Stimulated activated CD8-positive, alpha-beta memory T cell treated with anti-CD3 and anti-CD28 coated beads, Interleukin-4, amount 100 ng/mL, for 24 hours (primary cell): ENCODE results near the gene PRORP.
A peak's percentile ranks its signal among the peaks of the same experiment; 100 is the strongest.
"Not testable (repeated sequence)": the region's sequence is repeated elsewhere in the genome, so short reads cannot be mapped to it uniquely, and the experiment has no call there.

Experiments
- DNase-seq: peaks from one replicate; pipeline ENCODE4 v3.0.0-alpha.2; 2020; ENCODE audit warnings: low read depth

Gene PRORP

DNA sequence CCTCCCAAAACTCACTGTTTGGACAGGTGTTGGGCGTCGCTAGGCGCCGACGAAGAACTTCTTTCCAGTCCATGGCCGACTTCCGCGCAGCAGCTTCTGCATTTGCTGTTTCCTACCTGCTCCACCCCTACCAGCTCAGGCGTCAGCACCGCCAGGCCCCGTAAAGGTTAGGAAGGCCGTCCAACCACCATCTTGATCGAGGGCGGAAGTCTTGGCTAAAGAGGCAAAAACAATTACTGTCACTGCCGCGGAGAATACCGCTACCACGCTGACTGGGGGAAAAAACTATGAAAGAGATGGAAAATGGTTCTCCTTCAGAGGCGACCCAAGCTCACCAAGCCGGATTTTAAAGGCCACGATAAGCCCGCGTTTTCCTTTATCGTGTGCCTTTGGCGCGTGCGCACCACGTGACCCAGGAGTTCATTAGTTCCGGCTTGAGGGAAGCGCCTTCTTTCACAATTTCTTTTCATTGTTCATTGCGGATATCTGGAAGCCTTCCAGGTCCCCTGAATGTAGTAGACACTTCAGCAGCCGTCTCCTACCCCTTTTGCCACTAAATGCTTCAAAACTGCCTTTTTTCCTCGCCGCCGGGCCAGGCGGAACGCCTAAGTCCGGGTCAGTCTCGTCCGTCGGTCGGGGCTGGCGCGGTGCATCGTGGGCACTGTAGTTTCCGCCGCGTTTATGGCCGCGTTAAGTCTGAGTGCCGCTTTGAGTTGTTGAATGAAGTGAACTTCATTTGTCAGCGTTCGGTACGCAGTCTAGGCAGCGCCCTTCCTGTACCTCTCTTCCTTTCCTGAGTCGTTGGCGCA, at the start of gene PRORP, which contains the start of gene PPP2R3C:
Gene PRORP (plus strand): TSS at position 666 of the 809 bp plus-strand sequence. CDS start 694 bp downstream, outside the sequence.
Gene PPP2R3C (minus strand): TSS at position 104 of the 809 bp plus-strand sequence. CDS start 31 bp downstream, at position 73.
- DNase-seq = peak; percentile 75

DNA sequence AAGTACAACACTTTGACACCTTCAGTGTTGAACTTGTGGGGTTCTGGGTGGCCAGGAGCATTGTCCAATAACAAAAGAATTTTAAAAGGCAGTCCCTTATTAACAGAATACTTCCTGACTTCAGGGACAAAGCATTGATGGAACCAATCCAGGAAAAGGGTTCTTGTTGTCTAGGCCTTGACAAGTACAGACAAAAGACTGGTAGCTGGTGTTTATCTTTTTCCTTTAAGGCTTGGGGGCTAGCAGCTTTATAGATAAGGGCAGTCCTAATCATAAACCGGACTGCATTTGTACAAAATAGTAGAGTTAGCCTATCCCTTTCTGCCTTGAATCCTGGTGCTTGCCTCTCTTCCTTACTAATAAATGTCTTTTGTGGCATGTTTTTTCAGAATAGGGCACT, 48.9 kb upstream of the PRORP start:
- DNase-seq = no peak

DNA sequence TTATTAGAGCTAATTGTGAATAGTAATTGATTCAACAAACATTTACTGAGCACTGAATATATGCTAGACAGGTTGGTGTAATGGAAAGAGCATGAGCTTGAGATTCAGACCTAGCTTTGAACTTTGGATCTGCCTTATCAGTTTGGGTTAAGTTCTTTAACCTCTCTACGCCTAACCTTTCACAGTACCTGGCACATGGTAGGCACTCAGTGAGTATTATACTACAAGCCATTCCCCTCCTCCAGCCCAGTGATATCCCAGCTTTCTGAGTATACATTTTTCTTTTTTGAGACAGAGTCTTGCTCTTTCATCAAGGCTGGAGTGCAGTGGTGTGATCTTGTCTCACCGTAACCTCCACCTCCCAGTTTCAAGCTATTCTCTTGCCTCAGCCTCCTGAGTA, 44.3 kb upstream of the PRORP start:
- no peak for DNase-seq

DNA sequence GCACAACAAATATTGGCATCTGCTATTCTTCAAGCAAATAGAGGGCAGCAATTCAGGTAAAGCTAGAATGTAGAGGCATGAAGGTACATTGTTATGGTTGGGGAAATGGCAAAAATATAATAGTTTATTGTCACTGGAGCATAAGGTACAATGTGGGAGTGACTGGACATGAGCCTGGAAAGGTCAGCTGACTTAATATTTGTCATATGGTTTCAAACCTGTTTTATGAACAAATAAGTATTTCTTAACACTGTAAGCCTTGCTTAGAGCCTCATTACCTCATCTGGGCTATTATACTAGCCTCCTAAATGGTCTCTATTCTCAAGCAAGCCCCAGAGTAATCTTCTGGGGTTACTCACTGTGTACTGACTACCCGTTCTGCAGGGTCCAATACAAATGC, 42.6 kb upstream of the PRORP start:
- no peak for DNase-seq

DNA sequence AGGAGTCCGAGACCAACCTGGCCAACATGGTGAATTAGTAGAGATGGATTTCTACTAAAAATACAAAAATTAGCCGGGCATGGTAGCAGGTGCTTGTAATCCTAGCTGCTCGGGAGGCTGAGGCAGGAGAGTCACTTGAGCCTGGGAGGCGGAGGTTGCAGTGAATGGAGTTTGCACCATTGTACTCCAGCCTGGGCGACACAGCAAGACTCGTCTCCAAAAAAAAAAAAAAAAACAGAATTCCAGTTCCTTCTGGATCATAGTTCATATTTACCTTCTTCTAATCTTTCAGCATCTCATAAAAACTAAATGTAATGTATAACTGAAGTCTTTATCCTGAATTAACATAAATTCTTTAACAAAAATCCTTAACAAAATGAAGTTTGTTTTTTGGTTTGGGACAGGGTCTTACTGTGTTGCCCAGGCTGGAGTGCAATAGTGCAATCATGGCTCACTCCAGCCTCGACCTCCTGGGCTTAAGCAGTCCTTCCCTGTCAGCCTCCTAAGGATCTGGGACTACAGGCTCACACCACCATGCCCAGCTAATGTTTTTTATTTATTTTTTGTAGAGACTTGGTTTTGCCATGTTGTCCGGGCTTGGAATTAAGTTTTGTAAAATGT, 38.7 kb upstream of the PRORP start:
- no peak for DNase-seq

DNA sequence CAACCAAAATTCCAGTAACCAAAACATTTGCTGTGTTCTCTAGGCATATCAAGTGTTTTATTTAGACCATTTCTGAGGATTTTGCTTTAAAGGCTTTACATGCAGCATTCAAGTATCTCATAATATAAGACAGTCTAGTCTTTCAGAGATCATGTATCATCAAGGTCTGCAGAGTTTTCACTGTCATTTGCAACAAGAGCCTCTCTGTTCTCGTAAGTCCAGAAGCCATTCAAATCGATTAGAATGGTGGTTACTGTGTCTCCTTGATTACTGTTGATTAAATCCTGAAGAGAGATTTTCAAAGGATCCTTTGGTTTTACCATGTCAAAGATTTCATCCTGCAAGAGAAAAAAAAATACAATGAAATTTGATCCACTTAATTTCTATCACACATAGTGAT, 36.9 kb upstream of the PRORP start:
- DNase-seq = no peak

DNA sequence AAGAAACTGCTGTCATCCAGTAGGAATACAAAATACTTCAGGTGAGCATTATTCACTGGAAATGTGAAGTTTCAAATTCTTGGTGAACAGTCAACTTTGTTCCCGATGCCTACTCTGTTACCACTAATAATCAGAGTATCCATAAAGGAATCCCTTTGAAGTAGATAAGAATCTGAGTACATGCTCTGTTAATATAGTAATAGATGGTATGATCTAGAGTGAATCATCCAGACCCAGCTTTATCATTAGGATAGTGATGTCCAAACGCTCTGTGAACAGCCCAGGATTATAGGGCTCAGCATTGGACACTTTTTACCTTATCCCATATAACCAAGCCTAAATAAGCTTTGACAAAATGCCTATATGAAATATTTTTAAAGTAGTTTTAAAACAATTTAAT, 33.8 kb upstream of the PRORP start:
- DNase-seq = no peak

DNA sequence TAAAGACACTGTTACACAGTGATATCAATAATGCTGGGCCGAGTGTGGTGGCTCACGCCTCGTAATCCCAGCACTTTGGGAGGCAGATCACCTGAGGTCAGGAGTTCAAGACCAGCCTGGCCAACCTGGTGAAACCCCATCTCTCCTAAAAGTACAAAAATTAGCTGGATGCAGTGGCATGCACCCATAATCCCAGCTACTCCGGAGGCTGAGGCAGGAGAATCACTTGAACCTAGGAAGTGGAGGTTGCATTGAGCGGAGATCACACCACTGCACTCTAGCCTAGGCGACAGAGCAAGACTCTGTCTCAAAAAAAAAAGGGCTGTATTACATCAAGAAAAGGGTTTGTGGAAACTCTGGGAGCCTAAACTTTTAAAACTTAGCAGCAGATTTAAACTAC, 27.7 kb upstream of the PRORP start:
- not testable (repeated sequence) for DNase-seq

DNA sequence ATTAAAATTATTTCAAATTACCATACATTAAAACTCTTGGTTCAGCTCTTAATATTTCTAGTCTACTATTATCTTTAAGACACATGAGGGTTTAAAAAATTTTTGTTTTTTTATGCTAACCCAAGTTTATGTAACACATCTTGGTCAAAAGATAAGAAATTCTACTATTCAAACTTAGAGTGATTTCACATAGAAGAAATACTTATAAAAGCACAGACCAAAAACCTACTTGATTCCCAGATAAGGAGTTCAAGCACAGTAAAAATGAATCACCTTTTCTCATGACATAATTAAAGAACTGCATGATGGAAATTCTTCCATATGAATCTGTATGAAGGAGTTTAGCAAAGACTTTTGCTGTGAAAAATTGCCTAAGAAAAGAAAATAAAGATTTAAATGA, 14.5 kb upstream of the PRORP start:
- no peak for DNase-seq

DNA sequence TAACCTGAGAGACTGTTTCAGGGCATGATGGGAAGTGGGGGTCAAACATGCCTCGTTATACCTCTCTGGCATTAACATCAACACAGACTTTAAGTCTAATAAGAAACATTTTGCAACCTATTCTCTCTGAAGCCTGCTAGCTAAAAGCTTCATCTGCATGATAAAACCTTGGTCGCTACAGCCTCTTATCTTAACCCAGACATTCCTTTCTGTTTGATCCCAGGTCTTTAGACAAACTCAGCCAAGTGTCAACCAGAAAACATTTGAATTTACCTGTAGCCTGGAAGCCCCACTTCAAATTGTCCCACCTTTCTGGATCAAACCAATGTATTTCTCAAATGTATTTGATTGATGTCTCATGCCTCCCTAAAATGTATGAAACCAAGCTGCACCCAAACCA, 9.7 kb upstream of the PRORP start:
- DNase-seq = no peak

DNA sequence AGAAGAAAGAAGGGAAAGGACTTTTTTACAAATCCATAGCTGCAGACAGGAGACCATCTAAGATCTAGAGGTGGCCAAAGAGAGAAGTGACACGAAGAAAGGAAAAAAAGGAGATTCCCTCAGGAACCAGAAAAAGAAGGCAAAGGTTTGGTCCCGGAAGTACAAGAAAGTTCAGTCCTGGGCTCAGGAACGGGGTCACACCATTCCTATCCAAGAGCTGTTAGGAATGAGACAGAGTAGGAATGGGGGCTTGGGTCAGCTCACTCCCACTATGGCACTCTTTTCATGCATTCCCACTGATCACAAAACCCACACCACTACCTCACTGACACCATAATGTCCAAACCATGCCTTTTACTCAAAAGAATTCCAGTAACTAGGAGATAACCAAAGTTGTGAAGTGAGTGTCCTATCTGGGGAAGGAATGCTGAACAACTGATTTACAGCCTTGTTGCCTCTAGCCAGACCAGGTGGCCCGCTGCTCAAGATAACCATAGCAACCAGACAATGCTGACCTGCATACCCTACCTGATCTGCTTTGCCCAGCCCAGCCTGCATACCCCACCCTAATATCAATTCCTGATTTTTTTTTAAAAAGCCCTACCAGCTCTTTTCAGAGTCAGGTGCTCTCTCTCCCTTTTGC, 8.9 kb upstream of the PRORP start:
- no peak for DNase-seq

DNA sequence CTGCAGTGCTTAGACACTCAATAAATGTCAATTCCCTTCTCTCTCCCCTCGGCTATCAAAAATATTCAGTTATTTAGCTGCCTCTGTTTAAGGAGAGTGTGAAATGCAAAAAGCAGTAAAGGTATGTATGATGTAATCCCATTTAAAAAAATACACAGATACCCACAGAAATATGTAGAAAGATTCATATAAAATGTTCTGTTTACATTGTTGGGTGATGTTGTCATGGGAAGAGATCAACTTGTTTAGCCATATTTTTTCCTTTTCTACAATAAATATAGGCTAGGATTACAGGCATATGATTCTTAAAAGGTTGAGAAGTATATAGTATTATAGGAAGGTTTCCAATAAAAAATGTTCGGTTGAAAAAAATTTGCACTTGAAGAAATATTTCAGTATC, 8.3 kb upstream of the PRORP start:
- no peak for DNase-seq

DNA sequence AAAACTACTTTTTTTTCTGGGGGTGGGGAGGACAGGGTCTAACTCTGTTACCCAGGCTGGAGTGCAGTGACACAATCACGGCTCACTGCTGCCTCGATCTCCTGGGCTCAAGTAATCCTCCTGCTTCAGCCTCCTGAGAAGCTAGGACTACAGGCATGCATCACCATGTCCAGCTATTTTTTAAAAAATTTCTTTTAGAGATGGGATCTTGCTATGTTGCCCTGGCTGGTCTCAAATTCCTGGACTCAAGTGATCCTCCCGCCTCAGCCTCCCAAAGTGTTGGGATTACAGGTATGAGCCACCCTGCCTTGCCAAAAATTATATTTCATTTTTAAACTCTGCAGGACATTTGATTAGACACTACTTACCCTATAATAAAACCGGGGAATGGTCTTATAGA, 6.1 kb upstream of the PRORP start:
- DNase-seq = no peak

DNA sequence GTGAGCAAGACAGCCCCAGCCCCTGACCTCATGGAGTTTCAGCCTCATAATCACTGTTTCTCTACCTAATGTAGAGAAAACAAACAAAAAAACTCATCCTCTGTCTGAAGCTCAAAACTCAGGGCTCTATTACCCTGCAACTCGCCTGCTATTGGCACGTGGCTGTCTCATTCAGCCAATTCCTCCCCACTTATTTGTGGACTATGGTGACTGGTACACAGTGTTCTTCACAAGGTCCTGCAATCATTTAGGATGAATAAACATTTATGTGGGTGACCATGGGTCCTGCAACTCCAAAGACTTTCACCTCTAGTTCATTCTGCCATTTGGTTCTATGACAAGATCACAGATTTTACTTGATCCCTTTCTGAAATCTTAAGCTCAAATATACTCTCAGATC, 5.2 kb upstream of the PRORP start:
- DNase-seq = no peak

DNA sequence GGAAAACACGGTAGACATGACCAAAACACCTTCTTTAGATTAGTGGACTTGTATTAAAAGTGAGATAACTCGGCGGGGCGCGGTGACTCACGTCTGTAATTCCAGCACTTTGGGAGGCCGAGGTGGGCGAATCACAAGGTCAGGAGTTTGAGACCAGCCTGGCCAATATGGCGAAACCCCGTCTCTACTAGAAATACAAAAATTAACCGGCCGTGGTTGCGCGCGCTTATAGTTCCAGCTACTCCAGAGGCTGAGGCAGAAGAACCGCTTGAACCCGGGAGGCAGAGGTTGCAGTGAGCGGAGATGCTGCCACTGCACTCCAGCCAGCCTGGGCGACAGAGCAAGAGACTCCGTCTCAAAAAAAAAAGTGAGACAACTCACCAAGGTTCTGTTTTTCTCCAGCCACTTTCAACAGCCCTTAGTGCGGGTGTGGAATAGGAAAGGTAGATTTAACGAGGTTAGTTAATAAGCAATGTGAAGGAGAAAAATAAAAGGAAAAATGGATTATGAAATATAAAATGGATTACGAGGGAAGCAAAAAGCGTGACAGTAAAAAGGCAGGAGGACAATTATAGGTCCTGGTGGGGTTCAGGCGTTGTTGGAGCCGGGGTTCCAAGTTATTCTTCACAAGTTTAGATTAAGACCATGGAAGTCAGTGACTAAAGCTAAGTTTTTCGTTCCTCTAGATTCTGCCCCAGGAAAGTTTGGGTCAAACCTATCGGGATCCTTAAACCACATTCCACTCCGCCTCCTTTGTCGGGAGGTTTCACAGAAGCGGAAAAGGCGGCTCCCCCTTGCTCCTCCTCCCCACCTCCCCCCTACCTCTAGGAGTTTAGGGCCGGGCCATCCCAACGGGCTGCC, 1.1 kb upstream of the PRORP start:
- DNase-seq = no peak

DNA sequence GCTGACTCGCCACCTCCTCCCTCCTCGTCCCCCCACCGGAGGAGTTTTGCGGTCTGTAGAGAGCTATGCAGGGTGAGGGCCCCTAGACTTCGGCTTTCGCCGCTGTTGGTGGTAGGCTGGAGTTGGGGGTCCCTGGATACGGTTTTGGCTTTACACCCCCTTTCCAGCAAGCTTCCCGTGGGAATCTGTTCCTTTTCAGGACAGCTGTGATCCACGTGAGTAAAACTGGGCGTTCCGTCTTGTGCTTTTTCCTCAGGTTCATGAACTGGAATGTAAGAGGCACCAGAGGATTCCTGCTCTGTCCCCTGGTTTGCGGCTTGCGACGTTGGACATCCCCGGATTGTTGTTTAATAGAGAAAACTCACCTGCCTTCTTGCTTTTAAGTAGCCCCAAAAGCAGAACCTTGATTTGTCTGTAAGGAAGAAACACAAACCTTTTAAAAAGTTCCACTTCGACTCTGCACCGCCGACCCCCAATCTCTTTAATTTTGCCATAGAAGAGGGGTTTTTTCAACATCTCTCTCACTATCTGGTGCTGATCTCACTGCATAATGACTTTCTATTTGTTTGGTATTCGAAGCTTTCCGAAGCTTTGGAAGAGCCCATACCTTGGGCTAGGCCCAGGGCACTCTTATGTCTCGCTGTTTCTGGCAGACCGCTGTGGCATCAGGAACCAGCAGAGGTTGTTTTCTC, 490 bp downstream of the PRORP start:
- no peak for DNase-seq

DNA sequence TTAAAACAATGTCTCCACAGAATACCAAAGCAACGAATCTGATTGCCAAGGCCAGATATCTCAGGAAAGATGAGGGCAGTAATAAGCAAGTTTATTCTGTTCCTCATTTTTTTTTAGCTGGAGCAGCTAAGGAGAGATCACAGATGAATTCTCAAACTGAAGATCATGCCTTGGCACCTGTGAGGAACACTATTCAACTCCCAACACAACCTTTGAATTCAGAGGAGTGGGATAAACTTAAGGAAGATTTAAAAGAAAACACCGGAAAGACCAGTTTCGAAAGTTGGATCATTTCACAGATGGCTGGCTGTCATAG, 994 bp downstream of the PRORP start:
- no peak for DNase-seq

DNA sequence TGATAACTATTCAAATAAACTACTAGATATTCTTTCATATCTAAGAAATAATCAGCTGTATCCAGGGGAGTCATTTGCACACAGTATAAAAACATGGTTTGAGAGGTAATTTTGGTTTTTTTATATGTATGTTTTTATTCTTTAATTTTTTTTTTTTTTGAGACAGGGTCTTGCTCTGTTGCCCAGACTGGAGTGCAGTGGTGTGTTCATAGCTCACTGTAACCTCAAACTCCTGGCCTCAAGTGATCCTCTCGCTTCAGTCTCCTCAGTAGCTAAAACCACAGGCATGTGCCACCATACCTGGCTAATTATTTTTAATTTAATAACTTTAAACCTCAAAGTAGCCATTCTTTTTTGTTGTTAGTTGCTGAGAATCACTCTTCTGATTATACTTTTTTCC, 1.8 kb downstream of the PRORP start:
- DNase-seq = no peak

DNA sequence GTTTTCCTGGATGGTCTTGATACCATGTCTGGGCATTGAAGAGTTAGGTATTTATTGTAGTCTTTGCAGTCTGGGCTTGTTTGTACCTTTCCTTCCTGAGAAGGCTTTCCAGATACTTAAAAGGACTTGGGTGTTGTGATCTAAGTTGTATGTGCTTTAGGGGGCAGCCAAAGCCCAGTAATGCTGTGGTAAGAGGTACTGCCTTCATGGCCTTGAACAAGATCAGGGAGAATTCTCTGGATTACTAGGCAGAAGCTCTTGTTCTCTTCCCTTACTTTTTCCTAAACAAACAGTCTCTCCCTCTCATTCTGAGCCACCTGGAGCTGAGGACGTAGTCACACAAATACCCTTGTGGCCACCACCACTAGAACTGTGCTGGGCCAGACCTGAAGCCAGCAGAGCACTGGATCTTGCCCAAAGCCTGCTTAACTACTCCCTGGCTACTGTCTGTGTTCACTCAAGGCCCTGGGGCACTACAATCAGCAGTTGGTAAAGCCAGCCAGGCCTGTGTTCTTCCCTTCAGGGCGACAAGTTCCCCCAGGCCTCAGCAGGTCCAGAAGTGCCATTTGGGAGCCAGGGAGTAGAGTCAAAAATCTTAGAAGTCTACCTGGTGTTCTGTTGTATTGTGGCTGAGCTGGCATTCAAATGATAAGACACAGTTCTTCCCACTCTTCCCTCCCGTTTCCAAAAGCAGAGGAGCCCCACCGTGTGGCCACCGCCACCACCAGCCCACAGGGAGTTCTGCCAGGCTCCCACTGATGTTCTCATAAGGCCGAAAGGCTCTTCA, 11.4 kb downstream of the PRORP start:
- no peak for DNase-seq

DNA sequence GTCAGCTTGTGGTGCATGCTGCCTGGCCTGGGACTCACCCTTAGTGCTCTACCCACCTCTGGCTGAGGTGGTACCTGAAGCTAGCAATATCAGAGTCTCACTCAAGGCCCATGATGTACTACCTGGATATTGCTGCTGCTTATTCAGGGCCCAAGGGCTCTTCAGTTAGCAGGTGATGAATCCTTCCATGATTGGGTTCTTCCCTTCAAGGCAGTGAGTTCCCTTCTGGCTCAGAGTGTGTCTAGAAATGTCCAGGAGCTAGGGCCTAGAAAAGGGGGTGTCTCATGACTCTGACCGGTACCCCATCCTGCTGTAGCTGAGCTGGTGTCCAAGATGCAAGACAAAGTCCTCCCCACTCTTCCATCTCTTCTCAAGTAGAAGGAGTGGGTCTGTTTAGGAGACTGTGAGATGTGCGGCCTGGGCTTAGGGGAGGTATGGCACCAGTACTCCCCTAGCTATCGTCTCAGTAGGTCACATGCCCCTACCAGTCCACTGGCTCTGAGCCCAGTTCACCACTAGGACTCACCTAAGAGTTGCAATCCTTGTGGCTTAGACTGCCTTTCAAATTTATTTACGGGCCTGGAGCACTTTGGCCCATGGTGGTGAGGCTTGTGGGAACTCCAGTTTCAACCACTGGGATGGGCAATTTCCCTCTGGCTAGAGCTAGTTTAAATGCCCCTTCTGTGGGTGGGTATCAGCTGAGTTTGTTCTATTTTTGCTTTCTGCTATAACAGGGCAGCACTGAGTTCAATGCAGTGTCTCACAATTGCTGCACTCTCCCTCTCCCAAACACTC, 12.2 kb downstream of the PRORP start:
- no peak for DNase-seq
